Coronary artery (tissue), 2 donors: ENCODE measurements around the gene GKN2.

Source experiments
- DNase-seq: peaks from one replicate; pipeline ENCODE4 v3.0.0-alpha.2; 2017; ENCODE audit warnings: low spot score
- H3K27ac ChIP-seq, 2 donors: fragments of 200-600 bp; sonication (generic); one replicate each; pipeline ENCODE4 v1.5.1; 2016 to 2019
- H3K4me3 ChIP-seq: fragments of 200-600 bp; sonication (generic); 2 replicates; pipeline ENCODE4 v1.5.1; 2016; ENCODE audit warnings: mild to moderate bottlenecking, moderate library complexity
- TF ChIP-seq, protein P1 (sequence below): fragments of 200-600 bp; sonication (generic); IDR thresholded peaks from one replicate; pipeline ENCODE4 v1.5.1; 2019; ENCODE audit warnings: antibody characterized with exemption

GKN2 gene

GRCh38 chr2:68909793-68910674 lies 42.7 kb downstream of the GKN2 start:
- Histone ChIP-seq H3K4me3 (no peak overlapping the region), H3K27ac (no peak overlapping the region)
- DNase-seq, result no peak
- TF ChIP-seq, protein P1, sequence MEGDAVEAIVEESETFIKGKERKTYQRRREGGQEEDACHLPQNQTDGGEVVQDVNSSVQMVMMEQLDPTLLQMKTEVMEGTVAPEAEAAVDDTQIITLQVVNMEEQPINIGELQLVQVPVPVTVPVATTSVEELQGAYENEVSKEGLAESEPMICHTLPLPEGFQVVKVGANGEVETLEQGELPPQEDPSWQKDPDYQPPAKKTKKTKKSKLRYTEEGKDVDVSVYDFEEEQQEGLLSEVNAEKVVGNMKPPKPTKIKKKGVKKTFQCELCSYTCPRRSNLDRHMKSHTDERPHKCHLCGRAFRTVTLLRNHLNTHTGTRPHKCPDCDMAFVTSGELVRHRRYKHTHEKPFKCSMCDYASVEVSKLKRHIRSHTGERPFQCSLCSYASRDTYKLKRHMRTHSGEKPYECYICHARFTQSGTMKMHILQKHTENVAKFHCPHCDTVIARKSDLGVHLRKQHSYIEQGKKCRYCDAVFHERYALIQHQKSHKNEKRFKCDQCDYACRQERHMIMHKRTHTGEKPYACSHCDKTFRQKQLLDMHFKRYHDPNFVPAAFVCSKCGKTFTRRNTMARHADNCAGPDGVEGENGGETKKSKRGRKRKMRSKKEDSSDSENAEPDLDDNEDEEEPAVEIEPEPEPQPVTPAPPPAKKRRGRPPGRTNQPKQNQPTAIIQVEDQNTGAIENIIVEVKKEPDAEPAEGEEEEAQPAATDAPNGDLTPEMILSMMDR, result peak; percentile 75

- TF ChIP-seq, protein P1, result no peak
- peak overlapping the region in 1 of 2 donors; percentile 15 for H3K27ac ChIP-seq
- no peak overlapping the region for H3K4me3 ChIP-seq
- peak; percentile 80 for DNase-seq
Measured at GRCh38 chr2:68908392-68908970, 44.2 kb downstream of the GKN2 start.

DNA sequence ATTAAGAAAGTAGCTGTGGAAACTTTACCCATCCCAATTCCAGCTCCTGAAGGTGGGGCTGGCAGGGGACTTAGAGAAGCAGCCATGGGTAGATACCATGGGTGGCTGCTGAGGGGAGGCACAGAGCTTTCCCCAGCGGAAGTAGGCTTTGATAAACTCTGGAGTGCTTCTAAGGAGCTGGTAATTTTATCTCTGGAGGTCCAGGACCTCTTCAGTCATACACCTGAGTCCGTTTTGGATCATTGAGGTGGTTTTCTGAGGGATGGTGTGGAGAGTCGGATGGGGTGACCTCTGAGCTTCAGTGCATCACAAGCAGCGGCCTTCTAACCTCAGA lies 44.8 kb downstream of the GKN2 start:
- Histone ChIP-seq H3K4me3 (no peak overlapping the region), H3K27ac (no peak overlapping the region)
- no peak for DNase-seq
- TF ChIP-seq, protein P1, result no peak

GRCh38 chr2:68907232-68907919 lies 45.3 kb downstream of the GKN2 start:
- TF ChIP-seq, protein P1, result no peak
- Histone ChIP-seq H3K4me3 (no peak overlapping the region), H3K27ac (no peak overlapping the region)
- DNase-seq, result no peak

DNA sequence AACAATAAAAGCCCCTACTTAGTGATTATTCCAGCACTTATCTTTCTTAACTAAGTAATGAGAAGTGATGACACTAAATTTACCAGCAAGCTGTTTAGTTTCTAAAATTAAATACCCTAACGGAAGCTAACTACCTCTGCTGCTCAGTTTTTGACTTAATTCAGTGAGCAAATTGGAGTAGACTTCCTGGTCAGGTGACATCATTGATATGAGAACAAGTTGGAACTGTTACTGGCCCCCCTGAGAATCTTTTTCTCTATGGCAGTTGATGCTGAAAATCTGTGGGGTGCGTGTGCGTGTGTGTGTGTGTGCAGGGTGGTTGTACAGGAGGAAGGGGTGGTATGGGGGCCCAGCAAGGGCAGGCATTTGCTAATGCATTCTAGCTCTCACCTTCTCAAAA lies 46.0 kb downstream of the GKN2 start:
- Histone ChIP-seq H3K27ac (no peak overlapping the region), H3K4me3 (no peak overlapping the region)
- TF ChIP-seq, protein P1, result no peak
- DNase-seq, result no peak

DNA sequence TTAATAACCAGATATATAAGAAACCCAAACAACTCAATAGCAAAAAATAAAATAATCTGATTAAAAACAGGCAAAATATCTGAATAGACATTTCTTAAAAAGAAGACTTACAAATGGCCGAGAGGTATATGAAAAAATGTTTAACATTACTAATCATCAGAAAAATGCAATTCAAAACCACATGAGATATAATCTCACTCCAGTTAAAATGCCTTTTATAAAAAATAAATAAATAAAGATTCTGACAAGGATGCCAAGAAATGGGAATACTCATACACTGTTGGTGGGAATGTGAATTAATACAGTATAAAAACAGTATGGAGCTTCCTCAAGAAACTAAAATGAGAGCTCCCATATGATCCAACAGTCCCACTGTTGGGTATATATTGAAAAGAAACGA lies 47.6 kb downstream of the GKN2 start:
- H3K27ac ChIP-seq, result no peak overlapping the region
- no peak overlapping the region for H3K4me3 ChIP-seq
- TF ChIP-seq, protein P1, result no peak
- DNase-seq, result no peak
